Right lobe of liver (tissue), 6 donors: ENCODE data around the gene APMAP. TPM values are rescaled to one million over a fixed set of nuclear protein-coding genes. Genes with fewer than 3 reads are reported as not detected.
"Not testable (repeated sequence)": the region's sequence is repeated elsewhere in the genome, so short reads cannot be mapped to it uniquely, and the experiment has no call there.

Source experiments
- ATAC-seq, 4 donors: fragments of 200-7000 bp; cut with Tn5 transposase; one replicate each; pipeline ENCODE4 v1.9.1; 2020; ENCODE audit warnings: mild to moderate bottlenecking in 4 of 4, moderate library complexity in 4 of 4
- DNase-seq, 3 donors: peaks; one replicate each; pipeline ENCODE4 v3.0.0-alpha.2; 2020
- H3K27ac ChIP-seq, 3 donors: fragments of 200-600 bp; one replicate each; pipeline ENCODE4 v1.8.0; 2022
- H3K27me3 ChIP-seq, 2 donors: fragments of 200-600 bp; one replicate each; pipeline ENCODE4 v1.8.0; 2022
- H3K36me3 ChIP-seq, 4 donors: fragments of 200-600 bp; sonication (generic) in 1 of 4; one replicate each; pipeline versions ENCODE4 v1.5.1 to v1.8.0; 2017 to 2022; ENCODE audit warnings: control low read depth in 1 of 4
- H3K4me1 ChIP-seq, 4 donors: fragments of 200-600 bp; sonication (generic) in 1 of 4; one replicate each; pipeline versions ENCODE4 v1.5.1 to v1.8.0; 2017 to 2022; ENCODE audit warnings: control low read depth in 1 of 4
- H3K4me3 ChIP-seq, 3 donors: fragments of 200-600 bp; one replicate each; pipeline ENCODE4 v1.8.0; 2022
- H3K9me3 ChIP-seq, 4 donors: fragments of 200-600 bp; sonication (generic) in 1 of 4; one replicate each; pipeline versions ENCODE4 v1.5.1 to v1.8.0; 2017 to 2022; ENCODE audit warnings: control low read depth in 1 of 4
- POLR2A ChIP-seq: fragments of 450-650 bp; IDR thresholded peaks from one replicate; pipeline ENCODE4 v1.6.1; 2017; ENCODE audit warnings: antibody characterized with exemption, mild to moderate bottlenecking
- WGBS: methylation state at CpG from one replicate; pipeline ENCODE4 v1.1.6; 2018; ENCODE audit warnings: low coverage, low lambda C conversion rate; ENCODE audit not compliant: insufficient coverage; ENCODE audit errors: missing lambda C conversion rate; 5-methylcytosine and 5-hydroxymethylcytosine counted together
- intact Hi-C, 2 donors: fragments of 100-400 bp; cut with DNase I; formaldehyde crosslinking; loops; one replicate each; pipeline versions ENCODE4 v1.11.2 to v1.14.1; 2022
- total RNA-seq, 6 experiments: library from RNA; depleted of rRNA in 2 of 6; stranded (reverse); fragments of >200 nt in 2 of 6; fragmentation: NEBNext Ultra II Directional in 3 of 6; extraction: Animal tissue kit (Norgen Biotek cat#: 25700) in 3 of 6; gene quantifications; one replicate each; pipeline versions ENCODE4 v1.1.0 to v1.2.4, GENCODE V29; 2016 to 2023
- TF ChIP-seq, protein P1 (sequence below), 4 donors: fragments of 200-600 bp in 3 of 4; fragments of 450-650 bp in 1 of 4; IDR thresholded peaks; one replicate each; pipeline versions ENCODE4 v1.5.1 to v1.8.0; 2016 to 2022; ENCODE audit warnings: antibody characterized with exemption in 4 of 4, mild to moderate bottlenecking in 2 of 4
- donor health status: DM: no; HTN: yes; CAD: no.
- donor health status: DM: no; HTN: no; CAD: no.
- donor health status: DM: no; HTN: no; CAD: no.
- donor health status: DM: no; HTN: yes; CAD: no.
- donor health status: DM: no; HTN: yes; CAD: no.

APMAP gene
- total RNA-seq, 6 experiments from 2014 or later: 130 to 210 (median 140) TPM

DNA sequence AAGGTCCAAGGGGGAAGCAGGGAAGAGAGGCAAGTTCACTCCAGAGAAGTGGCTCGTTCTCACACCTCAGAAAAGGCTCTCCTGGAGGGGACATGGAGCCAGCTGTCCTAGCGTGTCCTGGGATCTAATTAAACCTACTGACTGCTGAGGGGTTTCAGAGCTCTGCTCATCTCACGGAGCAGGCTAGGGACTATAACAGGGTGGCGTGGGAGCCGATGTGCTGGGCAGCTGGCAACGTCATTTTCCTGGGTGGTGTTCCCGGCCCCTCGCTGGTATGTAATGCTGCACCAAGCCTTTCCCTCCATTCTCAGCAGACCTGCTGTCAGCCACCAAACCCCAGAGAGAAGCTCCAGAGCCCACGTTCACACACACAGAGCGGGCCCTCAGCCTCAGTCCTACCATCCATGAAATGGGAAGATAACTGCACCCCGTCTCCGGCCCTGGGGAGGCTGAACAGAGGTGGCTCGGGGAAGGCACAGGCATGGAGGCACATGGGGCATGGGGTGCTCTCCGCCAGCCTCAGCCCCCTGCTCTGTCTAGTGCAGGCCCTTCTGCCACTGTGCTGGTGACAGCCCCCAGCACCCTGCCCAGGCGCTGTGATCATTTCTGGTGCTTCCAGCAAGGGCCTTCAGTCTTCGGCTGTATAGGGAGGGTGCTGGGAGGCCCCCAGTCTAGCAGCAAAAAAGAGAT lies 41.6 kb downstream of the APMAP start:
- TF ChIP-seq, protein P1, sequence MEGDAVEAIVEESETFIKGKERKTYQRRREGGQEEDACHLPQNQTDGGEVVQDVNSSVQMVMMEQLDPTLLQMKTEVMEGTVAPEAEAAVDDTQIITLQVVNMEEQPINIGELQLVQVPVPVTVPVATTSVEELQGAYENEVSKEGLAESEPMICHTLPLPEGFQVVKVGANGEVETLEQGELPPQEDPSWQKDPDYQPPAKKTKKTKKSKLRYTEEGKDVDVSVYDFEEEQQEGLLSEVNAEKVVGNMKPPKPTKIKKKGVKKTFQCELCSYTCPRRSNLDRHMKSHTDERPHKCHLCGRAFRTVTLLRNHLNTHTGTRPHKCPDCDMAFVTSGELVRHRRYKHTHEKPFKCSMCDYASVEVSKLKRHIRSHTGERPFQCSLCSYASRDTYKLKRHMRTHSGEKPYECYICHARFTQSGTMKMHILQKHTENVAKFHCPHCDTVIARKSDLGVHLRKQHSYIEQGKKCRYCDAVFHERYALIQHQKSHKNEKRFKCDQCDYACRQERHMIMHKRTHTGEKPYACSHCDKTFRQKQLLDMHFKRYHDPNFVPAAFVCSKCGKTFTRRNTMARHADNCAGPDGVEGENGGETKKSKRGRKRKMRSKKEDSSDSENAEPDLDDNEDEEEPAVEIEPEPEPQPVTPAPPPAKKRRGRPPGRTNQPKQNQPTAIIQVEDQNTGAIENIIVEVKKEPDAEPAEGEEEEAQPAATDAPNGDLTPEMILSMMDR (IDR thresholded peaks at IDR 0.05): no peak
- TF ChIP-seq POLR2A: no peak
- peak overlapping the region in 1 of 3 donors; percentile 30 for H3K27ac ChIP-seq
- H3K9me3 ChIP-seq: no peaks in the 10 kb centered on the region
- no peak overlapping the region for H3K4me3 ChIP-seq
- intact Hi-C loops: no loop called here
- ATAC-seq (no peak), DNase-seq (peak in 1 of 3 donors; percentile 50)
- no peaks in the 10 kb centered on the region for H3K27me3 ChIP-seq
- H3K4me1 ChIP-seq: peaks cover 0 to 26% (median 0%) of the 10 kb centered on the region in 4 donors
- WGBS: no CpG with 5 or more reads among the region's 16 CpGs
- no peaks in the 10 kb centered on the region for H3K36me3 ChIP-seq

DNA sequence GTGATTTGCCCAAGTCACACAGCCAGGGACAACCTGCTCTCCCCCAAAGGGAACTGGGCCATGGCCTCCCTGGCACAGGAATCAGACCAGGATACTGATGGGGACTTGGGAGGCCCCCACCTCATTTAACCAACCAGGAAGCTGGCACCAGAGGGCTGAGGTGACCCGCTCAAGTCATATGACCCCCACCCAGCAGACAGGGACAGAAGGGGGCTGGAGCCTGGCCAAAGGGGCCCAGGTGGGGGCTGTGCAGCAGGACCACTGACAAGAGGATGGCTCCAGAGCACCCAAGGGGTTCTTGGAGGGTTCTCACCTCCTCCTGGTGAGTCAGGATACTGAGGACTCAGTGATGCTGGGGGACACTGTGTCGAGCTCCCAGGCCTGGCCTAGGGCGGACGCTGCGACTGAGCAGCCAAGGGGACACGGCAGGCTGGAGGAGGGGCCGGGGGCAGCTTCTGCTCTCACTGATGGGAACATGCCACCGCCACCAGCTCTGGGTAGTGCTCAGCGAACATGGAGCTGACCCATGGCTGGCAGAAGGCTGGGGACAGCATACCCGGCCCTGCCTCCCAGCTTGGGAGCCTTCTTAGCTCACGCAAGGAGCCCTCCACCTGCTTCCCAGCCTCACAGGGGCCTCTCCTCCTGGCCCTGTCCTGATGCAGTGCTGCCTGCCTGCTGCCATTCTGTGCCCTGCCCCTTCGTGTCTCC lies 42.3 kb downstream of the APMAP start:
- H3K9me3 ChIP-seq: no peaks in the 10 kb centered on the region
- H3K36me3 ChIP-seq: no peaks in the 10 kb centered on the region
- TF ChIP-seq, protein P1 (IDR thresholded peaks at IDR 0.05): no peak
- peak overlapping the region in 1 of 3 donors; percentile 49 for H3K27ac ChIP-seq
- H3K4me3 ChIP-seq: no peak overlapping the region
- H3K27me3 ChIP-seq: no peaks in the 10 kb centered on the region
- H3K4me1 ChIP-seq: peaks cover 0 to 26% (median 0%) of the 10 kb centered on the region in 4 donors
- intact Hi-C loops: no loop called here
- DNase-seq (peak in 1 of 3 donors; percentile 52), ATAC-seq (peak in 3 of 4 donors; percentile 2 to 6 (median 2))
- WGBS: 75% methylated on average over 1 of the region's 12 CpGs

DNA sequence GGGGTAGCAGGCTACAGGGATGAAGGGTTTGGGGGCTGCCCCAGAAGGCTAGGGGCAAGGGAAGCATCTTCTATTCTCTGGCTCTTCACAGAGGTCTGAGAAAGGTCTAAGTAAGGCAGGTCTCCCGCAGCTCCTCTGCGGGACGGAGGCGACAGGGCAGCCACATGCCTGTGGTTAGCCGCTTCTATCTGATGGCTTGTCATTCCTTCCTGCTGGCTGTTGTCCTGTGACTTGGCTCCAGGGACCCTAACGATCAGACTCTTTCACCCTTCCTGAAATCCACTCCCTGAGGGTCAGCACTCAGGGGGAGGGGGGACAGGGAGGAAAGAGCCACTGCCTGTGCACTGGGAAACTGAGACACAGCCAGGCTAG lies 42.8 kb downstream of the APMAP start:
- Histone ChIP-seq H3K27me3 (no peaks in the 10 kb centered on the region), H3K4me3 (peak overlapping the region in 1 of 3 donors; percentile 26), H3K9me3 (no peaks in the 10 kb centered on the region), H3K36me3 (no peaks in the 10 kb centered on the region), H3K4me1 (peaks cover 0 to 26% (median 0%) of the 10 kb centered on the region in 4 donors), H3K27ac (peak overlapping the region in 1 of 3 donors; percentile 49)
- intact Hi-C loops: no loop called here
- ATAC-seq (peak in 1 of 4 donors; percentile 1), DNase-seq (no peak)
- WGBS: no CpG with 5 or more reads among the region's 6 CpGs
- no peak for TF ChIP-seq POLR2A
- TF ChIP-seq, protein P1 (IDR thresholded peaks at IDR 0.05): no peak

DNA sequence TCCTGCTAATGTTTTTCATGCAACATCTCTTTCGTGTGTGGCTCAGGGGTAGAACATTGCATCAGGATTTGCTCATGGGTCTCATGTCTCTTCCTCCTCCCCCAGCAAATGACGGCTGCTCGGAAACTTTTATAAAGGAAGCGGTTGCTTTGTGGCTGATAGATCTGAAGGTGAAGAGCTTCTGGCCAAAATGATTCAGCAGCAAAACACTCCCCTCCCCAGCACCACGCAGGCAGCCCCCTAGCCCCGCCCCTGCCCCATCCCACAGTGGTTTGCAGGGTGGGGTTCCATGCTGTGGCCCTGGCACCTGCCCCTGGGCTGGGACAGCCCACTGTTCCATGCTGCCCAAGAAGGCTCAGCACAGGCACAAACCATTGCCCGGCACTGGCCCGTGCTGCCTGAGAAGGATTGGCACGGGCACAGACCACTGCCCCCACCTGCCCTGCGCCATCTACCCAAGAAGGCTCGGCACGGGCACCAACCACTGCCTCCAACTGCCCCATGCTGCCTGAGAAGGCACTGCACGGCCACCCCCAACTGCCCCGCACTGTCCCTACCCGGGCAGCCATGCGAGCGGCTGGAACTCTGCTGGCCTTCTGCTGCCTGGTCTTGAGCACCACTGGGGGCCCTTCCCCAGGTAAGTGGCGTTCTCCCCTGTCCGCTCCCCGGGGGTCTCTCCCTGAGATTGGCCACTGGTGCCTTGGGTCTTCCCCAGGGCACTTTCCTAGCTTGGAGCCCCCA lies 43.4 kb downstream of the APMAP start, which contains the start of gene CST7:
CST7 (plus strand) TSS at position 331 of the 741 bp plus-strand sequence; CDS start at position 568, 237 bp downstream.
- ATAC-seq (peak; percentile 23 to 58 (median 35)), DNase-seq (peak in 2 of 3 donors; percentile 56 to 57)
- peaks cover 0 to 25% (median 0%) of the 10 kb centered on the region in 4 donors for H3K4me1 ChIP-seq
- no peak for TF ChIP-seq POLR2A
- TF ChIP-seq, protein P1 (IDR thresholded peaks at IDR 0.05): no peak
- peak within 1 kb of the TSS in 1 of 3 donors; percentile 49 for H3K27ac ChIP-seq
- no peaks in the 10 kb centered on the region for H3K36me3 ChIP-seq
- intact Hi-C loops: no loop called here
- 66% methylated on average over 3 of the region's 20 CpGs for WGBS
- no peaks in the 10 kb centered on the region for H3K9me3 ChIP-seq
- H3K27me3 ChIP-seq: no peaks in the 10 kb centered on the region
- H3K4me3 ChIP-seq: peak within 1 kb of the TSS in 1 of 3 donors; percentile 26

DNA sequence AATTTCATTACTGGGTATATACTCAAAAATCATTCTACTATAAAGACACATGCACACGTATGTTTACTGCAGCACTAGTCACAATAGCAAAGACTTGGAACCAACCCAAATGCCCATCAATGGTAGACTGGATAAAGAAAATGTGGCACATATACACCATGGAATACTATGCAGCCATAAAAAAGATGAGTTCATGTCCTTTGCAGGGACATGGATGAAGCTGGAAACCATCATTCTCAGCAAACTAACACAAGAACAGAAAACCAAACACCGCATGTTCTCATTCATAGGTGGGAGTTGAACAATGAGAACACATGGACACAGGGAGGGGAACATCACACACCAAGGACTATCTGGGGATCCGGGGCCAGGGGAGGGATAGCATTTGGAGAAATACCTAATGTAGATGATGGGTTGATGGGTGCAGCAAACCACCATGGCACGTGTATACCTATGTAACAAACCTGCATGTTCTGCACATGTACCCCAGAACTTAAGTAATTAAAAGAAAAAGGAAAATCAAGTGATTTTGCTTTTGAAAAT lies 44.1 kb downstream of the APMAP start:
- H3K36me3 ChIP-seq, H3K27me3 ChIP-seq, H3K4me3 ChIP-seq, H3K27ac ChIP-seq, ATAC-seq, H3K9me3 ChIP-seq, DNase-seq, intact Hi-C loops: not testable (repeated sequence)
- H3K4me1 ChIP-seq: peaks cover 0 to 19% (median 0%) of the 10 kb centered on the region in 4 donors
- 69% methylated on average over 4 of the region's 4 CpGs for WGBS

DNA sequence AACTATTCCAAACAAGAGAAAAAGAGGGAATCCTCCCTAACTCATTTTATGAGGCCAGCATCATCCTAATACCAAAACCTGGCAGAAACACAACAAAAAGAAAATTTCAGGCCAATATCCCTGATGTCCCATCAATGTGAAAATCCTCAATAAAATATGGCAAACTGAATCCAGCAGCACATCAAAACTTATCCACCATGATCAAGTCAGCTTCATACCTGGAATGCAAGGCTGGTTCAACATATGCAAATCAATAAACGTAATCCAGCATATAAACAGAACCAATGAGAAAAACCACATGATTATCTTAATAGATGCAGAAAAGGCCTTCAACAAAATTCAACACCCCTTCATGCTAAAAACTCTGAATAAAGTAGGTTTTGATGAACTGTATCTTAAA lies 46.2 kb downstream of the APMAP start:
- intact Hi-C loops, H3K27ac ChIP-seq, ATAC-seq, DNase-seq, H3K36me3 ChIP-seq, H3K9me3 ChIP-seq, H3K27me3 ChIP-seq, H3K4me3 ChIP-seq, H3K4me1 ChIP-seq: not testable (repeated sequence)
- 83% methylated on average over 1 of the region's 1 CpG for WGBS
